H9 (cell line): ENCODE data around the gene TDRD9. TPM values are rescaled to one million over a fixed set of nuclear protein-coding genes. Genes with fewer than 3 reads are reported as not detected.

Source experiments
- DNase-seq: peaks from one replicate; pipeline ENCODE4 v3.0.0-alpha.2; 2017
- H2AFZ ChIP-seq: one replicate; pipeline ENCODE4 v1.6.1; 2013; ENCODE audit warnings: mild to moderate bottlenecking, low read length, control low read depth, moderate library complexity
- H2AK5ac ChIP-seq: 2 replicates; pipeline ENCODE4 v1.6.1; 2013; ENCODE audit warnings: low read length, control low read depth, mixed read lengths; ENCODE audit not compliant: insufficient read length
- H2BK120ac ChIP-seq: one replicate; pipeline ENCODE4 v1.6.1; 2013; ENCODE audit warnings: low read depth, mild to moderate bottlenecking, low read length, control low read depth, inconsistent platforms; ENCODE audit not compliant: poor library complexity, severe bottlenecking
- H2BK12ac ChIP-seq: 2 replicates; pipeline ENCODE4 v1.6.1; 2013; ENCODE audit warnings: low read length, control low read depth, mixed read lengths, low read depth; ENCODE audit not compliant: insufficient read length
- H2BK15ac ChIP-seq: 2 replicates; pipeline ENCODE4 v1.6.1; 2013; ENCODE audit warnings: low read depth, low read length, control low read depth
- H2BK20ac ChIP-seq: one replicate; pipeline ENCODE4 v1.6.1; 2013; ENCODE audit warnings: low read depth, mild to moderate bottlenecking, low read length, control low read depth, inconsistent platforms; ENCODE audit not compliant: poor library complexity, severe bottlenecking
- H2BK5ac ChIP-seq: 2 replicates; pipeline ENCODE4 v1.6.1; 2013; ENCODE audit warnings: low read length, control low read depth, mixed read lengths; ENCODE audit not compliant: insufficient read length
- H3K14ac ChIP-seq: 2 replicates; pipeline ENCODE4 v1.6.1; 2013; ENCODE audit warnings: low read length, control low read depth; ENCODE audit not compliant: insufficient read depth
- H3K18ac ChIP-seq: 2 replicates; pipeline ENCODE4 v1.6.1; 2013; ENCODE audit warnings: low read depth, mild to moderate bottlenecking, mixed read lengths, low read length, control low read depth; ENCODE audit not compliant: insufficient read length
- H3K23ac ChIP-seq: 2 replicates; pipeline ENCODE4 v1.6.1; 2013; ENCODE audit warnings: low read length, control low read depth, mixed read lengths, low read depth; ENCODE audit not compliant: insufficient read length
- H3K23me2 ChIP-seq: 2 replicates; pipeline ENCODE4 v1.6.1; 2013; ENCODE audit warnings: low read depth, mild to moderate bottlenecking, mixed read lengths, low read length, control low read depth; ENCODE audit not compliant: insufficient read length, poor library complexity, severe bottlenecking
- H3K27ac ChIP-seq: 2 replicates; pipeline ENCODE4 v1.5.1; 2013; ENCODE audit warnings: low read length, control low read depth, mixed read lengths, low read depth; ENCODE audit not compliant: insufficient read length
- H3K27me3 ChIP-seq: 2 replicates; pipeline ENCODE4 v1.6.1; 2013; ENCODE audit warnings: low read length, control low read depth, inconsistent platforms; ENCODE audit not compliant: insufficient read depth
- H3K4ac ChIP-seq: 2 replicates; pipeline ENCODE4 v1.6.1; 2013; ENCODE audit warnings: low read depth, mild to moderate bottlenecking, control low read depth, inconsistent platforms, low read length, moderate library complexity
- H3K4me1 ChIP-seq: 2 replicates; pipeline ENCODE4 v1.6.1; 2013; ENCODE audit warnings: low read length, control low read depth, inconsistent platforms; ENCODE audit not compliant: insufficient read depth
- H3K4me2 ChIP-seq: 2 replicates; pipeline ENCODE4 v1.6.1; 2013; ENCODE audit warnings: low read length, control low read depth, mixed read lengths; ENCODE audit not compliant: insufficient read length, insufficient read depth
- H3K56ac ChIP-seq: 2 replicates; pipeline ENCODE4 v1.6.1; 2013; ENCODE audit warnings: low read depth, mild to moderate bottlenecking, mixed read lengths, low read length, control low read depth; ENCODE audit not compliant: insufficient read length
- H3K79me1 ChIP-seq: 2 replicates; pipeline ENCODE4 v1.6.1; 2013; ENCODE audit warnings: low read depth, mild to moderate bottlenecking, moderate library complexity, low read length, control low read depth, inconsistent platforms; ENCODE audit not compliant: insufficient read depth, poor library complexity, severe bottlenecking
- H3K79me2 ChIP-seq: 2 replicates; pipeline ENCODE4 v1.6.1; 2013; ENCODE audit warnings: low read length, control low read depth, inconsistent platforms; ENCODE audit not compliant: insufficient read depth
- H3K9ac ChIP-seq: 2 replicates; pipeline ENCODE4 v1.6.1; 2013; ENCODE audit warnings: low read length, control low read depth, mixed read lengths; ENCODE audit not compliant: insufficient read length; ENCODE audit errors: extremely low read depth
- H3K9me3 ChIP-seq: one replicate; pipeline ENCODE4 v1.6.1; 2013; ENCODE audit warnings: low read depth, low read length, inconsistent platforms; ENCODE audit not compliant: control insufficient read depth
- H3T11ph ChIP-seq: one replicate; pipeline ENCODE4 v1.6.1; 2013; ENCODE audit warnings: mild to moderate bottlenecking, low read length, control low read depth, inconsistent platforms
- H4K20me1 ChIP-seq: one replicate; pipeline ENCODE4 v1.6.1; 2013; ENCODE audit not compliant: control insufficient read depth, insufficient read length, insufficient read depth
- H4K5ac ChIP-seq: 2 replicates; pipeline ENCODE4 v1.6.1; 2013; ENCODE audit warnings: low read depth, mild to moderate bottlenecking, mixed read lengths, low read length, control low read depth; ENCODE audit not compliant: insufficient read length
- H4K8ac ChIP-seq: replicated peaks from 2 replicates; pipeline ENCODE4 v1.6.1; 2013; ENCODE audit warnings: low read length, control low read depth, mixed read lengths, low read depth; ENCODE audit not compliant: insufficient read length
- H4K91ac ChIP-seq: 2 replicates; pipeline ENCODE4 v1.6.1; 2013; ENCODE audit warnings: low read depth, mild to moderate bottlenecking, moderate library complexity, mixed read lengths, low read length, control low read depth; ENCODE audit not compliant: insufficient read length
- H3K27ac Mint-ChIP-seq, 3 experiments: 2 replicates in 2 of 3; 3 replicates in 1 of 3; pipeline ENCODE4 v1.8.0; 2020 to 2021; ENCODE audit warnings: mixed read lengths in 3 of 3, mild to moderate bottlenecking in 1 of 3, moderate library complexity in 1 of 3
- H3K27me3 Mint-ChIP-seq: 2 replicates; pipeline ENCODE4 v1.8.0; 2021; ENCODE audit warnings: low read depth, mild to moderate bottlenecking, moderate library complexity, mixed read lengths
- H3K36me3 Mint-ChIP-seq, 3 experiments: 2 replicates in 2 of 3; 3 replicates in 1 of 3; pipeline ENCODE4 v1.8.0; 2020 to 2021; ENCODE audit warnings: low read depth in 3 of 3, mixed read lengths in 3 of 3; ENCODE audit not compliant: insufficient read depth in 1 of 3
- H3K4me1 Mint-ChIP-seq, 2 experiments: 2 replicates each; pipeline ENCODE4 v1.8.0; 2020; ENCODE audit warnings: mixed read lengths in 2 of 2
- H3K4me3 Mint-ChIP-seq, 2 experiments: 2 replicates in 1 of 2; 3 replicates in 1 of 2; pipeline ENCODE4 v1.8.0; 2020 to 2021; ENCODE audit warnings: mild to moderate bottlenecking in 2 of 2, mixed read lengths in 2 of 2, moderate library complexity in 1 of 2
- H3K9me3 Mint-ChIP-seq, 2 experiments: 2 replicates in 1 of 2; 3 replicates in 1 of 2; pipeline ENCODE4 v1.8.0; 2020; ENCODE audit warnings: mild to moderate bottlenecking in 2 of 2, mixed read lengths in 2 of 2, moderate library complexity in 1 of 2
- WGBS: extraction: QIAGEN DNeasy Blood & Tissue Kit; methylation state at CpG from one replicate; pipeline ENCODE4 v1.1.7; 2013; ENCODE audit warnings: missing lambda C conversion rate, low lambda C conversion rate, mixed read lengths; ENCODE audit not compliant: insufficient read length; ENCODE audit errors: extremely low coverage; 5-methylcytosine and 5-hydroxymethylcytosine counted together
- total RNA-seq: library from RNA; stranded (reverse); gene quantifications from 2 replicates; pipeline ENCODE4 v1.2.1, GENCODE V29; 2021
- TF ChIP-seq, protein P1 (sequence below): fragments of 200-600 bp; sonication (generic); conservative IDR thresholded peaks from 3 replicates; pipeline ENCODE4 v1.8.0; 2021; ENCODE audit warnings: antibody characterized with exemption, mild to moderate bottlenecking

The TDRD9 gene
- total RNA-seq, 1 experiment from 2014 or later: not detected

- H3K4me3 Mint-ChIP-seq: no peak overlapping the region
- H3K27me3 ChIP-seq: no peaks in the 10 kb centered on the region
- no CpG with 5 or more reads among the region's 4 CpGs for WGBS
These were observed 145.5 kb downstream of the TDRD9 start for GRCh38 chr14:104073764-104074163.

More at GRCh38 chr14:104073764-104074163, 145.5 kb downstream of the TDRD9 start:
- Histone ChIP-seq H2BK15ac (no peak overlapping the region), H3K4me1 (no peaks in the 10 kb centered on the region), H3K4ac (no peak overlapping the region), H3K9ac (no peak overlapping the region), H4K91ac (no peak overlapping the region), H2AK5ac (no peak overlapping the region), H2BK120ac (no peak overlapping the region), H4K8ac (no peak overlapping the region), H3K23me2 (no peaks in the 10 kb centered on the region), H3K79me2 (no peaks in the 10 kb centered on the region), H3K79me1 (no peaks in the 10 kb centered on the region), H4K20me1 (no peaks in the 10 kb centered on the region), H2AFZ (no peak overlapping the region), H3K14ac (no peak overlapping the region), H3K9me3 (peaks cover 9% of the 10 kb centered on the region), H2BK5ac (no peak overlapping the region), H2BK20ac (no peak overlapping the region), H3K18ac (no peak overlapping the region), H3K4me2 (no peak overlapping the region), H4K5ac (no peak overlapping the region), H2BK12ac (no peak overlapping the region), H3T11ph (no peak overlapping the region), H3K23ac (no peak overlapping the region), H3K56ac (no peak overlapping the region), H3K27ac (no peak overlapping the region)
- no peak for DNase-seq
- peaks cover 15 to 23% of the 10 kb centered on the region in 2 experiments; a peak in 4 of 5 replicates for H3K9me3 Mint-ChIP-seq
- H3K27ac Mint-ChIP-seq: no peak overlapping the region
- TF ChIP-seq, protein P1, sequence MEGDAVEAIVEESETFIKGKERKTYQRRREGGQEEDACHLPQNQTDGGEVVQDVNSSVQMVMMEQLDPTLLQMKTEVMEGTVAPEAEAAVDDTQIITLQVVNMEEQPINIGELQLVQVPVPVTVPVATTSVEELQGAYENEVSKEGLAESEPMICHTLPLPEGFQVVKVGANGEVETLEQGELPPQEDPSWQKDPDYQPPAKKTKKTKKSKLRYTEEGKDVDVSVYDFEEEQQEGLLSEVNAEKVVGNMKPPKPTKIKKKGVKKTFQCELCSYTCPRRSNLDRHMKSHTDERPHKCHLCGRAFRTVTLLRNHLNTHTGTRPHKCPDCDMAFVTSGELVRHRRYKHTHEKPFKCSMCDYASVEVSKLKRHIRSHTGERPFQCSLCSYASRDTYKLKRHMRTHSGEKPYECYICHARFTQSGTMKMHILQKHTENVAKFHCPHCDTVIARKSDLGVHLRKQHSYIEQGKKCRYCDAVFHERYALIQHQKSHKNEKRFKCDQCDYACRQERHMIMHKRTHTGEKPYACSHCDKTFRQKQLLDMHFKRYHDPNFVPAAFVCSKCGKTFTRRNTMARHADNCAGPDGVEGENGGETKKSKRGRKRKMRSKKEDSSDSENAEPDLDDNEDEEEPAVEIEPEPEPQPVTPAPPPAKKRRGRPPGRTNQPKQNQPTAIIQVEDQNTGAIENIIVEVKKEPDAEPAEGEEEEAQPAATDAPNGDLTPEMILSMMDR: no peak
- peaks cover 13% of the 10 kb centered on the region for H3K27me3 Mint-ChIP-seq
- H3K4me1 Mint-ChIP-seq: peaks cover 4 to 6% of the 10 kb centered on the region in 2 experiments
- peaks cover 0 to 6% (median 2%) of the 10 kb centered on the region in 3 experiments; a peak in 4 of 7 replicates for H3K36me3 Mint-ChIP-seq
